Measurements from ENCODE around the gene ADAMTS8. TPM values are rescaled to one million over a fixed set of nuclear protein-coding genes. Genes with fewer than 3 reads are reported as not detected.
A peak's percentile ranks its signal among the peaks of the same experiment; 100 is the strongest.

The ADAMTS8 gene
- total and polyA plus RNA-seq, 8 donors, result 0.58 to 24.1 (median 4.8) TPM

DNA sequence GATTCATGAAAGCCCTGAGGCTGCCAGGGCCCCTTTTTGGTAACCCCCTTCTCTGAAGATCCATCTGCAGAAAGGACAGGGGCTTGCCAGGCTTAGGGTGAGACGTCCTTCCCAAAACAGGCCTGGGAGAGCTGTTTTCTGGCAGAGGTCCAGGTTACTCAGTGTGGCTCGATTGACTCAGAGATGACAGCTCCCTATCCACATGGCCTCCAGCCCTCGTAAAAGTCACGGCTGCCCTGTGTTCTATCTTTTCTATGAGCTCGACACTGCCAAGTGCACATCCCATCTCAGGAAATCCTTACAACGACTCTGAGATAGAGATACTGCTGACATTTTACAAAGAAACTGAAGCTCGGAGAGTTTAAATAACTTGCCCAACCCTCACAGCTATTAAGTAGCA is 20.4 kb downstream of the ADAMTS8 start:
- Histone ChIP-seq H3K9me3 (no peaks in the 10 kb centered on the region), H3K27me3 (peaks cover 0 to 9% (median 6%) of the 10 kb centered on the region in 3 donors), H3K27ac (peak overlapping the region in 2 of 5 donors; percentile 33 to 86), H3K36me3 (peaks cover 0 to 12% (median 3%) of the 10 kb centered on the region in 4 donors), H3K4me1 (peaks cover 0 to 24% (median 9%) of the 10 kb centered on the region in 4 donors), H3K4me3 (no peak overlapping the region)
- DNase-seq, result no peak
- intact Hi-C loops (cut with DNase I; ENCODE audit: low total_unique reads), result no loop called here
- TF ChIP-seq POLR2A (IDR thresholded peaks at IDR 0.05) (no peak), POLR2AphosphoS5 (IDR thresholded peaks at IDR 0.05) (peak in 1 of 3 donors; percentile 17)
- 41 to 63% (median 54%) methylated on average over 7 of the region's 7 CpGs for WGBS, 5 donors

DNA sequence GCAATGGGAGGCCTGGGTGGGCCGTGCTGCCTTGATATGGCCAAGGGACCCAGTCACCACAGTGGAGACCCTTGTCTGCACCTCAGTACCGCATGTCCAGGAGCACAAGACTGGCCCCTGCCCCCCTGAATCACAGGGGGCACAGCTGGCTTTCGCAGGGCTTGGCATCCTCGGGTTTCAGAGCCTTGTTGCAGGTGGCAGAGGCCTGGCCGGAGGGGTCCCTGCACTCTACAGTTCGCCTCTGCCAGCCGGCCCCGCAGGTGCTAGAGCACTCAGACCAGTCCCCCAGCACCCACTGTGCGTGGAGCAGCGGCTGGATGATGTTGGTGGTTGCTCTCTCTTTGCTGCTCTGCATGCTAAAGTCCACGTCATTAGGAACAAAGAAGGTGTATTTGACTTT is 23.0 kb downstream of the ADAMTS8 start:
- no peak overlapping the region for H3K4me3 ChIP-seq
- intact Hi-C loops (cut with DNase I; ENCODE audit: low total_unique reads), result no loop called here
- no peak for DNase-seq
- H3K36me3 ChIP-seq, result peaks cover 0 to 9% (median 3%) of the 10 kb centered on the region in 4 donors
- no peaks in the 10 kb centered on the region for H3K9me3 ChIP-seq
- WGBS, 5 donors, result 87 to 91% (median 88%) methylated on average over 8 to 11 of the region's 11 CpGs
- peaks cover 0 to 48% (median 17%) of the 10 kb centered on the region in 4 donors for H3K4me1 ChIP-seq
- peaks cover 0 to 9% (median 6%) of the 10 kb centered on the region in 3 donors for H3K27me3 ChIP-seq
- peak overlapping the region in 1 of 5 donors; percentile 86 for H3K27ac ChIP-seq
- TF ChIP-seq EP300 (IDR thresholded peaks at IDR 0.05) (no peak), POLR2A (IDR thresholded peaks at IDR 0.05) (no peak), POLR2AphosphoS5 (IDR thresholded peaks at IDR 0.05) (no peak)
- TF ChIP-seq, protein P1, sequence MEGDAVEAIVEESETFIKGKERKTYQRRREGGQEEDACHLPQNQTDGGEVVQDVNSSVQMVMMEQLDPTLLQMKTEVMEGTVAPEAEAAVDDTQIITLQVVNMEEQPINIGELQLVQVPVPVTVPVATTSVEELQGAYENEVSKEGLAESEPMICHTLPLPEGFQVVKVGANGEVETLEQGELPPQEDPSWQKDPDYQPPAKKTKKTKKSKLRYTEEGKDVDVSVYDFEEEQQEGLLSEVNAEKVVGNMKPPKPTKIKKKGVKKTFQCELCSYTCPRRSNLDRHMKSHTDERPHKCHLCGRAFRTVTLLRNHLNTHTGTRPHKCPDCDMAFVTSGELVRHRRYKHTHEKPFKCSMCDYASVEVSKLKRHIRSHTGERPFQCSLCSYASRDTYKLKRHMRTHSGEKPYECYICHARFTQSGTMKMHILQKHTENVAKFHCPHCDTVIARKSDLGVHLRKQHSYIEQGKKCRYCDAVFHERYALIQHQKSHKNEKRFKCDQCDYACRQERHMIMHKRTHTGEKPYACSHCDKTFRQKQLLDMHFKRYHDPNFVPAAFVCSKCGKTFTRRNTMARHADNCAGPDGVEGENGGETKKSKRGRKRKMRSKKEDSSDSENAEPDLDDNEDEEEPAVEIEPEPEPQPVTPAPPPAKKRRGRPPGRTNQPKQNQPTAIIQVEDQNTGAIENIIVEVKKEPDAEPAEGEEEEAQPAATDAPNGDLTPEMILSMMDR (IDR thresholded peaks at IDR 0.05), result no peak

DNA sequence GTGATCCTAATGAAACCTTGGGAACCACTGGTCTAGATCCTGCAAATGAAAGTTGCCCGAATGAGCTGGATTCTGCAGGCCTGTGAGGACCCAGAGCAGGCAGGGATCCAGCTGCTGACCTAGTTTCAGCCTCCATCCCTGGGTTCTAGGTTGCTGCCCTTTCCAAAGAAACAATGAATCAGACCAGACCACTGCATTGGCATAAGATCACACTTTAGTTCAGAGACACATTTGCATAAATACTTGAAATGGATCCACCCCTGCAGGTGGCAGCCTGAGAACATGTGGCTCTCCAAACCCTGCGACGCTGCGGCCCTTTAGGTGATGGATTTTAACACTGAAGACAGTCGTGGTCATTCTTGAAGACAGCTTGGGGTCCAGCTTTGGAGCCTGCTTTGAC is 23.7 kb downstream of the ADAMTS8 start:
- H3K27me3 ChIP-seq, result peaks cover 0 to 9% (median 6%) of the 10 kb centered on the region in 3 donors
- TF ChIP-seq, protein P1 (IDR thresholded peaks at IDR 0.05), result no peak
- TF ChIP-seq EP300 (IDR thresholded peaks at IDR 0.05), result no peak
- no peak for TF ChIP-seq POLR2AphosphoS5 (IDR thresholded peaks at IDR 0.05)
- TF ChIP-seq POLR2A (IDR thresholded peaks at IDR 0.05), result no peak
- peaks cover 0 to 9% (median 3%) of the 10 kb centered on the region in 4 donors for H3K36me3 ChIP-seq
- WGBS, 5 donors, result 68 to 81% (median 79%) methylated on average over 5 of the region's 5 CpGs
- H3K4me1 ChIP-seq, result peaks cover 0 to 52% (median 19%) of the 10 kb centered on the region in 4 donors
- peak overlapping the region in 3 of 5 donors; percentile 75 to 86 (median 76) for H3K27ac ChIP-seq
- no peak overlapping the region for H3K4me3 ChIP-seq
- H3K9me3 ChIP-seq, result no peaks in the 10 kb centered on the region
- intact Hi-C loops (cut with DNase I; ENCODE audit: low total_unique reads), result no loop called here
- DNase-seq, result no peak

DNA sequence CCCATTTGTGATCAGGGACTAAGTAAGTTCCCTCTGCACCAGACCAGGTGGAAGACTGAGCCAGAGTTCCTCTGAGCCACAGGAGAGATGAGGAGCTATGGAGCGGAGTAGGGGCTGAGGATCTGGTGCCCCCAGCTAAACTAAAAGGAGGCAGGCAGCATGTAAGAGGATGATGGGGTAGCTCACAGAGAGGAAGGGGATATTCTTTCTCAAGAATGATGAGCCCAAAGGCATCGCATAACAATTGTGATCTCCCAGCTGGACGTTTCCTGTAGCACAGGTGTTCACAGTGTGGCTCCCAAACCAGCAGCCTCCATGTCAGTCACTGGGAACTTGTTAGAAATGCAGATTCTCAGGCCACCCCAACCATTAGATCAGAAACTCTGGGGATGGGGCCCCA is 24.4 kb downstream of the ADAMTS8 start:
- DNase-seq, result no peak
- TF ChIP-seq POLR2A (IDR thresholded peaks at IDR 0.05) (no peak), POLR2AphosphoS5 (IDR thresholded peaks at IDR 0.05) (no peak), EP300 (IDR thresholded peaks at IDR 0.05) (no peak)
- TF ChIP-seq, protein P1 (IDR thresholded peaks at IDR 0.05), result no peak
- H3K27me3 ChIP-seq, result peaks cover 0 to 8% (median 6%) of the 10 kb centered on the region in 3 donors
- no peaks in the 10 kb centered on the region for H3K9me3 ChIP-seq
- peaks cover 0 to 52% (median 19%) of the 10 kb centered on the region in 4 donors for H3K4me1 ChIP-seq
- H3K27ac ChIP-seq, result peak overlapping the region; percentile 22 to 86 (median 75)
- intact Hi-C loops (cut with DNase I; ENCODE audit: low total_unique reads), result no loop called here
- H3K36me3 ChIP-seq, result peaks cover 0 to 9% (median 3%) of the 10 kb centered on the region in 4 donors
- H3K4me3 ChIP-seq, result no peak overlapping the region
- 77 to 91% (median 83%) methylated on average over 3 of the region's 3 CpGs for WGBS, 5 donors

DNA sequence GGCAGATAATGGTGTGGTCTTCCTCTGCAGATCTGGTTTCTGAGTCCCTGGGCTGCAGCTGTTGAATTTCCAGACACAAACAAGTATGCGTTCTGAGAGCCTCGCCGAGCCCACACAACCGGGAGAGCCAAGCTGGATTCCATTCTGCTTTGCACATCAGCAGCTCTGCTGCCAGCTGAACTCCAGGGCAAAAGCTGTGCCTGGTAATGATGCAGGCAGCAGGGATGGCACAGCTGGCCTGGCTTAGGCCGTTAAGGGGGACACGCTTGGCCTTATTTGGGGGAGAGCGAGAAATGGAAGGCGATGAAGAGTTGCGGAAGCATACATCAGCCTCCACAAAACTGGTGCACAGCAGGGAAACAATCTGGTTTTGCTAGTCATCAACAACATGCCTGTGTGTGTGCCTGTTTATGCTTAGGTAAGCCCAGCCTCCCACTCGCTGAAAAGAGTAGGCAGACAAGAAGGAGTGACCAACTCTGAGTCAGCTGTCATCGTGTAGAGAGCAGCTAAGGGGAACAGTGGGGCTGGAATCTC is 25.1 kb downstream of the ADAMTS8 start:
- Histone ChIP-seq H3K4me1 (peaks cover 0 to 50% (median 19%) of the 10 kb centered on the region in 4 donors), H3K27ac (peak overlapping the region in 4 of 5 donors; percentile 63 to 86 (median 76))
- TF ChIP-seq POLR2AphosphoS5 (IDR thresholded peaks at IDR 0.05) (peak; percentile 41 to 94 (median 78)), EP300 (IDR thresholded peaks at IDR 0.05) (peak; percentile 87), POLR2A (IDR thresholded peaks at IDR 0.05) (no peak)
- TF ChIP-seq, protein P1 (IDR thresholded peaks at IDR 0.05), result no peak

More for the DNA sequence above, 25.1 kb downstream of the ADAMTS8 start:
- H3K27me3 ChIP-seq, result peaks cover 0 to 6% (median 2%) of the 10 kb centered on the region in 3 donors
- intact Hi-C loops (cut with DNase I; ENCODE audit: low total_unique reads), result no loop called here
- WGBS, 5 donors, result 62 to 68% (median 68%) methylated on average over 11 of the region's 11 CpGs
- H3K36me3 ChIP-seq, result peaks cover 0 to 9% (median 3%) of the 10 kb centered on the region in 4 donors
- peak in 1 of 2 donors; percentile 87 for DNase-seq
- no peak overlapping the region for H3K4me3 ChIP-seq
- no peaks in the 10 kb centered on the region for H3K9me3 ChIP-seq

Measured in stomach (tissue), 9 donors.